Suprapubic skin (tissue), 4 donors: ENCODE results near the gene COQ6. TPM values are rescaled to one million over a fixed set of nuclear protein-coding genes. Genes with fewer than 3 reads are reported as not detected.

Experiments
- DNase-seq, 2 donors: peaks; one replicate each; pipeline ENCODE4 v3.0.0-alpha.2; 2019; ENCODE audit warnings: low spot score in 2 of 2
- H3K27ac ChIP-seq: fragments of 200-600 bp; sonication (generic); one replicate; pipeline ENCODE4 v1.5.1; 2019
- H3K27me3 ChIP-seq: fragments of 200-600 bp; sonication (generic); one replicate; pipeline ENCODE4 v1.5.1; 2019
- H3K36me3 ChIP-seq: fragments of 200-600 bp; sonication (generic); one replicate; pipeline ENCODE4 v1.5.1; 2019
- H3K4me1 ChIP-seq: fragments of 200-600 bp; sonication (generic); one replicate; pipeline ENCODE4 v1.5.1; 2019
- H3K4me3 ChIP-seq: fragments of 200-600 bp; sonication (generic); one replicate; pipeline ENCODE4 v1.5.1; 2019; ENCODE audit warnings: mild to moderate bottlenecking
- H3K9me3 ChIP-seq: fragments of 200-600 bp; sonication (generic); one replicate; pipeline ENCODE4 v1.5.1; 2019
- CTCF ChIP-seq, 2 donors: fragments of 200-600 bp in 1 of 2; fragments of 450-650 bp in 1 of 2; sonication (generic) in 1 of 2; IDR thresholded peaks; one replicate each; pipeline ENCODE4 v1.5.1; 2016 to 2019; ENCODE audit warnings: antibody characterized with exemption in 2 of 2, mild to moderate bottlenecking in 1 of 2, moderate library complexity in 1 of 2
- EP300 ChIP-seq: sonication (generic); formaldehyde crosslinking; IDR thresholded peaks from one replicate; pipeline ENCODE4 v1.6.1; 2017; ENCODE audit warnings: antibody characterized with exemption
- POLR2A ChIP-seq, 2 donors: fragments of 450-650 bp; IDR thresholded peaks; one replicate each; pipeline ENCODE4 v1.6.1; 2017; ENCODE audit warnings: antibody characterized with exemption in 2 of 2, mild to moderate bottlenecking in 2 of 2, moderate library complexity in 2 of 2
- POLR2AphosphoS5 ChIP-seq, 3 donors: sonication (generic); formaldehyde crosslinking; IDR thresholded peaks; one replicate each; pipeline ENCODE4 v1.6.1; 2017; ENCODE audit warnings: antibody characterized with exemption in 3 of 3
- WGBS: methylation state at CpG from one replicate; pipeline ENCODE4 v1.1.5; 2018; 5-methylcytosine and 5-hydroxymethylcytosine counted together
- total RNA-seq, 4 donors: library from RNA; depleted of rRNA; stranded (reverse); fragments of >200 nt; gene quantifications; one replicate each; pipeline ENCODE4 v1.1.0, GENCODE V29; 2016

Gene COQ6
- total RNA-seq, 4 donors from 2014 or later: 25.4 to 54.0 (median 42.3) TPM

- H3K4me3 ChIP-seq: no peak overlapping the region
- TF ChIP-seq EP300 (no peak), POLR2A (IDR thresholded peaks at IDR 0.05) (no peak), CTCF (IDR thresholded peaks at IDR 0.05) (no peak)
- no peak overlapping the region for H3K27ac ChIP-seq
- DNase-seq: no peak
- 50% methylated on average over 4 of the region's 4 CpGs for WGBS
- H3K36me3 ChIP-seq: peaks cover 34% of the 10 kb centered on the region
- H3K4me1 ChIP-seq: no peaks in the 10 kb centered on the region
- no peaks in the 10 kb centered on the region for H3K9me3 ChIP-seq
- H3K27me3 ChIP-seq: no peaks in the 10 kb centered on the region
Measured at GRCh38 chr14:73943083-73943482, 7.0 kb upstream of the COQ6 start.

DNA sequence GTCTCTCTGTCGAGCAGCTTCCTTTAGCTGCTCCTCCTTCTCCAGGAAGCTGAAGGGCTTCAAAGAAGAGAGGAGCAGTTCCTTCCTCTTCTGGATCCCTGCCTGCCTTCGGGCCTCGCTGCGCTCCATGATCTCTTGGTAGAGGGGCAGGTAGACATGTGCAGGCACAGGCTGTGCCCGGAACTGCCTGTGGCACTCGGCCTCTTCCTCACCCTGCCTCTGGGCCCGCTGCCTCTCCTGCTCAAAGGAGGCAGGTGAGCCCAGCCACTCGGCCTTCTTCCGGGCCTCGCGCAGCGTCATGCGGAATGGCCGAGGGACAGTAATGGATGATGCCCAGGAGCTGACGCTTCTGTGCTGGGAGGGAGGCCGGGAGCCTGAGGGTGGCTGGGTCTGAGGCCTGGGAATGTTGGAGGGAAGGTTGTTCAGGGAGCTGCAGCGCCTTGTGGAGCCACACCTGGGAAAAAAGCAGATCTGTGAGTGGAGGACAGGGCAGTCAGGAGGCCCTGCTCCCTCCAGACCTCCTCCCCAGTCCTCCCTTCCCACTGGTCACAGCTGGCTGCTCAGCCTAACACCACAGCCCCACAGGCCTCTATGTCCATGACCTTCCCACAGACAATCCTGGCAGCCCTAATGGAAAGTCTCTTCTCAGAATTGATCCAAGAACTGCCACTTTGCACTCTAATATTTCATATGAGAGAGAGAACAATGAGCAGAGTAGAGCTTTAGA, 5.5 kb upstream of the COQ6 start:
- Histone ChIP-seq H3K27ac (no peak overlapping the region), H3K27me3 (no peaks in the 10 kb centered on the region), H3K4me1 (peaks cover 7% of the 10 kb centered on the region), H3K4me3 (no peak overlapping the region), H3K36me3 (peaks cover 34% of the 10 kb centered on the region), H3K9me3 (no peaks in the 10 kb centered on the region)
- WGBS: 92% methylated on average over 16 of the region's 17 CpGs
- DNase-seq: no peak
- TF ChIP-seq POLR2AphosphoS5 (IDR thresholded peaks at IDR 0.05): no peak

- Histone ChIP-seq H3K4me1 (peaks cover 7% of the 10 kb centered on the region), H3K4me3 (no peak overlapping the region), H3K27me3 (no peaks in the 10 kb centered on the region), H3K36me3 (peaks cover 29% of the 10 kb centered on the region), H3K9me3 (no peaks in the 10 kb centered on the region), H3K27ac (no peak overlapping the region)
- DNase-seq: no peak
- 65% methylated on average over 4 of the region's 4 CpGs for WGBS
- TF ChIP-seq POLR2A (IDR thresholded peaks at IDR 0.05) (no peak), EP300 (no peak), POLR2AphosphoS5 (IDR thresholded peaks at IDR 0.05) (no peak), CTCF (IDR thresholded peaks at IDR 0.05) (no peak)
Measured at GRCh38 chr14:73945159-73945670, 4.9 kb upstream of the COQ6 start.

DNA sequence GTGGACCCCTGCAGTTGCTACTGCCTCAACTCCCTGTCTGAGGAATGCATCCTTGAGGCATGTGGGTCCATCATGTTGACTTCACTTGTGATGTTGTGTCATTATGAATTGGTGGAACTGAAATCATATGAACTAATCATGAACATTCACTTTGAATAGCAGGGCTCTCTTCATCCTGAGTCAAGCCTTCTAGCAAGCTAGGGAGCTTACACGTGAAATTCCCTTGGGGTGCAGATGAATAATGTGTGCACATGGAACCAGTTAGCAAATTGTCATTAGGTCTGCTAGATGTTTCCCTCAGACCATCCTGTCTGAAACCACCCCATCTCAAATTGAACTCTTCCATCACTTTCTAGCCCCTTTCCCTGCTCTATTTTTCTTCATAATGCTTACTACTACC, 3.6 kb downstream of the COQ6 start:
- Histone ChIP-seq H3K9me3 (no peaks in the 10 kb centered on the region), H3K4me3 (no peak overlapping the region), H3K27ac (no peak overlapping the region), H3K4me1 (peaks cover 16% of the 10 kb centered on the region), H3K27me3 (no peaks in the 10 kb centered on the region), H3K36me3 (peaks cover 54% of the 10 kb centered on the region)
- 57% methylated on average over 1 of the region's 1 CpG for WGBS
- DNase-seq: no peak
- TF ChIP-seq POLR2AphosphoS5 (IDR thresholded peaks at IDR 0.05): no peak
- no peak for TF ChIP-seq CTCF (IDR thresholded peaks at IDR 0.05)
- TF ChIP-seq EP300: no peak

DNA sequence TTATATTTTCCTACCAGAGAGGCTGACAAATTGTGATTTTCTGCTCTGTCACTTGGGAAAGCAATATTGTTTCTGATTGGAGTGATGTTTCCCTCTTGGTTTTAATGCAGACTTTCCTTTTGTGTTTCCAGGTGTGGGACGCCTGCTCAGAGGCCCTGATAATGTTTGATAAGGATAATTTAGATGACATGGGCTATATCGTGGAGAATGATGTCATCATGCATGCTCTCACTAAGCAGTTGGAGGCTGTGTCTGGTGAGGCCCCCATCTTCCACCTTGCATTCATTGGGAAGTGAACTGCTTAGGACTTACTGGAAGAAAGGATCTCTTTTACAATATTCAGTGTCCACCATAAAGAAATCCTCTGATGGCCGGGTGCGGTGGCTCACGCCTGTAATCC, 5.6 kb downstream of the COQ6 start:
- Histone ChIP-seq H3K27me3 (no peaks in the 10 kb centered on the region), H3K4me1 (peaks cover 6% of the 10 kb centered on the region), H3K4me3 (no peak overlapping the region), H3K27ac (no peak overlapping the region), H3K36me3 (peaks cover 74% of the 10 kb centered on the region), H3K9me3 (no peaks in the 10 kb centered on the region)
- WGBS: 87% methylated on average over 5 of the region's 5 CpGs
- no peak for TF ChIP-seq POLR2A (IDR thresholded peaks at IDR 0.05)
- TF ChIP-seq CTCF (IDR thresholded peaks at IDR 0.05): no peak
- no peak for TF ChIP-seq POLR2AphosphoS5 (IDR thresholded peaks at IDR 0.05)
- no peak for TF ChIP-seq EP300
- DNase-seq: no peak

GRCh38 chr14:73958591-73958990, 8.5 kb downstream of the COQ6 start:
- H3K27me3 ChIP-seq: no peaks in the 10 kb centered on the region
- DNase-seq: no peak
- no peaks in the 10 kb centered on the region for H3K9me3 ChIP-seq
- H3K4me1 ChIP-seq: no peaks in the 10 kb centered on the region
- H3K27ac ChIP-seq: no peak overlapping the region
- peaks cover 95% of the 10 kb centered on the region for H3K36me3 ChIP-seq
- H3K4me3 ChIP-seq: no peak overlapping the region
- TF ChIP-seq POLR2AphosphoS5 (IDR thresholded peaks at IDR 0.05) (no peak), EP300 (no peak), CTCF (IDR thresholded peaks at IDR 0.05) (no peak), POLR2A (IDR thresholded peaks at IDR 0.05) (no peak)
